K562 (cell line): Measurements from ENCODE around the gene HDAC1. TPM values are rescaled to one million over a fixed set of nuclear protein-coding genes. Genes with fewer than 3 reads are reported as not detected.
A peak's percentile ranks its signal among the peaks of the same experiment; 100 is the strongest.

Experiments used
- ATAC-seq: fragments of 200-7000 bp; cut with Tn5 transposase; 3 replicates; pipeline ENCODE4 v1.9.1; 2020; ENCODE audit warnings: moderate library complexity
- BruUV-seq: library from RNA; stranded (reverse); fragments of 400-500 nt; replicated peaks from 2 replicates; lab custom pipeline; 2021; lab: Mats Ljungman, UMichigan
- CTCF ChIA-PET: fragments of 300-600 bp; formaldehyde crosslinking; extraction: SDS; loops from one replicate; lab custom pipeline; 2021; ENCODE audit warnings: low intra/inter-chr PET ratio; lab: Yijun Ruan, JAX
- POLR2A ChIA-PET: fragments of 300-600, 350-650 bp; sonication (Branson Sonifier 250); formaldehyde crosslinking; extraction: SDS; loops from one replicate; lab custom pipeline; 2021; ENCODE audit warnings: antibody characterized with exemption, inconsistent platforms; lab: Yijun Ruan, JAX
- DNase-seq, 4 experiments: peaks; one replicate each; pipeline versions ENCODE4 v3.0.0 to v3.0.0-alpha.2; 2011 to 2018; ENCODE audit warnings: low spot score in 3 of 4, mixed read lengths in 3 of 4; ENCODE audit errors: extremely low read depth in 1 of 4
- FAIRE-seq: peaks from 2 replicates; lab custom pipeline; 2011; peaks lifted over from hg19 to GRCh38; lab: Jason Lieb, UNC
- H2AFZ ChIP-seq: 2 replicates; pipeline ENCODE4 v1.6.0; 2011; ENCODE audit warnings: low read depth, low read length, control low read depth, inconsistent platforms
- H3K27ac ChIP-seq: fragments of 200-600 bp; 3 replicates; pipeline ENCODE4 v1.8.0; 2011; ENCODE audit warnings: low read depth, mild to moderate bottlenecking, control low read depth, inconsistent platforms, low read length, moderate library complexity, mixed read lengths; ENCODE audit errors: extremely low read depth
- H3K27me3 ChIP-seq, 2 experiments: fragments of 300-600 bp in 1 of 2; 2 replicates in 1 of 2; 3 replicates in 1 of 2; pipeline versions ENCODE4 v1.6.0 to v1.8.0; 2011; ENCODE audit warnings: inconsistent platforms in 2 of 2, low read length in 2 of 2, mild to moderate bottlenecking in 1 of 2, mixed read lengths in 1 of 2, moderate library complexity in 1 of 2; ENCODE audit not compliant: control insufficient read depth in 2 of 2, insufficient read depth in 2 of 2
- H3K36me3 ChIP-seq: fragments of 300-600 bp; 3 replicates; pipeline ENCODE4 v1.8.0; 2011; ENCODE audit warnings: mild to moderate bottlenecking, low read length, inconsistent platforms; ENCODE audit not compliant: control insufficient read depth, insufficient read depth
- H3K4me1 ChIP-seq, 2 experiments: fragments of 200-600 bp in 1 of 2; replicated peaks in 1 of 2; 2 replicates in 1 of 2; 3 replicates in 1 of 2; pipeline versions ENCODE4 v1.5.1 to v1.8.0; 2011; ENCODE audit warnings: inconsistent platforms in 2 of 2, low read length in 2 of 2, mild to moderate bottlenecking in 1 of 2, mixed read lengths in 1 of 2, moderate library complexity in 1 of 2; ENCODE audit not compliant: control insufficient read depth in 2 of 2, insufficient read depth in 2 of 2
- H3K4me2 ChIP-seq: 2 replicates; pipeline ENCODE4 v1.6.1; 2011; ENCODE audit warnings: low read length, control low read depth, inconsistent platforms, mixed read lengths; ENCODE audit not compliant: insufficient read depth
- H3K4me3 ChIP-seq: fragments of 200-600 bp; sonication (generic), shearing (Covaris generic); 2 replicates; pipeline ENCODE4 v1.5.1; 2016; ENCODE audit warnings: control low read depth, inconsistent platforms
- H3K79me2 ChIP-seq: fragments of 200-600 bp; 3 replicates; pipeline ENCODE4 v1.8.0; 2011; ENCODE audit warnings: low read length, inconsistent platforms; ENCODE audit not compliant: control insufficient read depth, insufficient read depth
- H3K9ac ChIP-seq, 2 experiments: 2 replicates each; pipeline versions ENCODE4 v1.6.0 to v1.6.1; 2011; ENCODE audit warnings: low read depth in 2 of 2, low read length in 2 of 2, control low read depth in 1 of 2, inconsistent platforms in 1 of 2, mild to moderate bottlenecking in 1 of 2, mixed read lengths in 1 of 2; ENCODE audit not compliant: insufficient read depth in 1 of 2
- H3K9me1 ChIP-seq: one replicate; pipeline ENCODE4 v1.6.0; 2011; ENCODE audit warnings: inconsistent platforms, mild to moderate bottlenecking, low read length, moderate library complexity; ENCODE audit not compliant: control insufficient read depth, insufficient read depth
- H3K9me3 ChIP-seq: replicated peaks from 2 replicates; pipeline ENCODE4 v1.5.1; 2011; ENCODE audit warnings: low read depth, low read length, inconsistent platforms; ENCODE audit not compliant: control insufficient read depth, insufficient read depth
- H4K20me1 ChIP-seq: replicated peaks from 2 replicates; pipeline ENCODE4 v1.6.1; 2011; ENCODE audit warnings: low read length, inconsistent platforms, mixed read lengths; ENCODE audit not compliant: control insufficient read depth, insufficient read depth
- ADNP ChIP-seq: fragments of 200-800 bp; sonication (Bioruptor generic); IDR thresholded peaks from 2 replicates; pipeline ENCODE4 v1.6.1; 2016; ENCODE audit warnings: missing genetic modification characterization, missing compliant biosample characterization
- ASH1L ChIP-seq: fragments of 450-650 bp; IDR thresholded peaks from 2 replicates; pipeline ENCODE4 v1.6.1; 2018; ENCODE audit warnings: borderline replicate concordance, mild to moderate bottlenecking, low read depth; ENCODE audit not compliant: partially characterized antibody
- CGGBP1 ChIP-seq: fragments of 250-450 bp; sonication (Bioruptor Pico); IDR thresholded peaks from 2 replicates; pipeline ENCODE4 v1.9.0; 2021; ENCODE audit warnings: mild to moderate bottlenecking
- CHD1 ChIP-seq: fragments of 200-600 bp; sonication (generic); IDR thresholded peaks from one replicate; pipeline ENCODE4 v1.6.1; 2012; ENCODE audit warnings: mild to moderate bottlenecking, moderate library complexity, low read length, inconsistent platforms
- E2F5 ChIP-seq: sonication (generic); formaldehyde crosslinking; IDR thresholded peaks from 2 replicates; pipeline ENCODE4 v1.8.0; 2022; ENCODE audit warnings: mild to moderate bottlenecking, missing genetic modification reagents
- FOSL1 ChIP-seq: fragments of 200-800 bp; sonication (Bioruptor generic); conservative IDR thresholded peaks from 2 replicates; pipeline ENCODE4 v1.6.1; 2016; ENCODE audit warnings: missing genetic modification characterization, missing compliant biosample characterization
- MIER1 ChIP-seq: fragments of 450-650 bp; IDR thresholded peaks from 2 replicates; pipeline ENCODE4 v1.6.1; 2016; ENCODE audit warnings: antibody characterized with exemption, mild to moderate bottlenecking, low read depth
- MNT ChIP-seq, 2 experiments: fragments of 450-650 bp; conservative IDR thresholded peaks; 2 replicates each; pipeline ENCODE4 v1.6.1; 2017; ENCODE audit warnings: mild to moderate bottlenecking in 2 of 2, moderate library complexity in 2 of 2
- NR1H2 ChIP-seq: sonication (generic); formaldehyde crosslinking; IDR thresholded peaks from 2 replicates; pipeline ENCODE4 v1.4.0; 2020; ENCODE audit warnings: mild to moderate bottlenecking, missing genetic modification reagents
- SIN3A ChIP-seq, 2 experiments: fragments of 150-350 bp in 1 of 2; IDR thresholded peaks; 2 replicates each; pipeline ENCODE4 v1.6.1; 2011 to 2016; ENCODE audit warnings: borderline replicate concordance in 2 of 2, low read depth in 2 of 2, low read length in 2 of 2, mild to moderate bottlenecking in 2 of 2, moderate library complexity in 2 of 2; ENCODE audit not compliant: control insufficient read depth in 1 of 2
- U2AF2 ChIP-seq: fragments of 200-400 bp; formaldehyde crosslinking; optimal IDR thresholded peaks from 2 replicates; pipeline ENCODE3; 2017; ENCODE audit warnings: low read depth, mild to moderate bottlenecking, low read length
- ZBTB49 ChIP-seq: sonication (generic); formaldehyde crosslinking; IDR thresholded peaks from 2 replicates; pipeline ENCODE4 v1.8.0; 2022; ENCODE audit warnings: missing genetic modification reagents, mild to moderate bottlenecking, borderline replicate concordance
- ZNF146 ChIP-seq: IDR thresholded peaks from one replicate; pipeline ENCODE4 v1.6.1; 2018; ENCODE audit warnings: missing compliant biosample characterization; ENCODE audit not compliant: unreplicated experiment
- ZNF224 ChIP-seq: sonication (generic); formaldehyde crosslinking; IDR thresholded peaks from 2 replicates; pipeline ENCODE4 v1.8.0; 2022; ENCODE audit warnings: mild to moderate bottlenecking, missing genetic modification reagents
- ZNF263 ChIP-seq: sonication (generic); formaldehyde crosslinking; IDR thresholded peaks from 2 replicates; pipeline ENCODE4 v1.8.0; 2022; ENCODE audit warnings: mild to moderate bottlenecking, missing genetic modification reagents, borderline replicate concordance
- ZNF280A ChIP-seq: fragments of 450-650 bp; IDR thresholded peaks from 2 replicates; pipeline ENCODE4 v1.6.1; 2018; ENCODE audit warnings: mild to moderate bottlenecking, low read depth; ENCODE audit not compliant: partially characterized antibody
- WGBS: fragments of 100-300 bp; shearing (Covaris generic); methylation state at CpG from one replicate; pipeline ENCODE4 v1.1.6; 2016; ENCODE audit warnings: low coverage, mixed read lengths; ENCODE audit not compliant: insufficient coverage; ENCODE audit errors: missing lambda C conversion rate; 5-methylcytosine and 5-hydroxymethylcytosine counted together
- in situ Hi-C: fragments of 300-500 bp; cut with MboI; formaldehyde crosslinking; loops from 4 replicates; pipeline ENCODE4 v1.15.0; 2018; ENCODE audit warnings: inconsistent platforms, mixed read lengths
- intact Hi-C: fragments of 100-400 bp; cut with micrococcal nuclease; formaldehyde crosslinking; loops from 2 replicates; pipeline ENCODE4 v1.14.2; 2022
- polyA plus RNA-seq, 8 experiments: library from polyadenylated mRNA; depleted of rRNA in 4 of 8; stranded (reverse) in 5 of 8; unstranded in 3 of 8; fragments of >200 nt; fragmentation: Nextera tagmentation in 2 of 8; fragmentation: Illumina TruSeq in 1 of 8; extraction: Ambion mirVana in 2 of 8; extraction: Trizol in 1 of 8; gene quantifications; 2 replicates each; pipeline versions ENCODE4 v1.2.1 to v1.2.3, GENCODE V29; 2011 to 2014; ENCODE audit warnings: inconsistent platforms in 1 of 8, missing spikeins in 1 of 8
- total RNA-seq, 7 experiments: library from RNA; depleted of rRNA in 6 of 7; stranded (reverse); fragments of >200 nt in 6 of 7; fragmentation: Illumina TruSeq in 2 of 7; extraction: Trizol in 2 of 7; gene quantifications; 2 replicates each; pipeline versions ENCODE4 v1.2.1 to v1.2.3, GENCODE V29; 2011 to 2021; ENCODE audit warnings: low replicate concordance in 1 of 7

Gene HDAC1
- total and polyA plus RNA-seq, 9 of the 15 experiments (the other 6 are each of a cell fraction or from before 2014, with no cell fraction given), result 169 to 384 (median 193) TPM

GRCh38 chr1:32289256-32289655 lies 2.6 kb upstream of the HDAC1 start:
- H3K4me1 ChIP-seq, result peaks cover 10 to 18% of the 10 kb centered on the region in 2 experiments; a peak in 4 of 5 replicates
- H3K27me3 ChIP-seq, result no peaks in the 10 kb centered on the region
- no peak overlapping the region for H3K4me3 ChIP-seq
- DNase-seq (no peak), ATAC-seq (no peak), FAIRE-seq (no peak)
- no TSS peak for BruUV-seq
- no peaks in the 10 kb centered on the region for H4K20me1 ChIP-seq
- intact Hi-C loops, result no loop called here
- H3K9ac ChIP-seq, result no peak overlapping the region
- WGBS, result 89% methylated on average over 7 of the region's 7 CpGs
- peaks cover 29% of the 10 kb centered on the region for H3K79me2 ChIP-seq
- H3K9me1 ChIP-seq, result no peaks in the 10 kb centered on the region
- H3K36me3 ChIP-seq, result peaks cover 2% of the 10 kb centered on the region; the same call in 2 of the 3 replicates
- H3K9me3 ChIP-seq, result no peaks in the 10 kb centered on the region
- in situ Hi-C loops, result no loop called here
- peak overlapping the region; percentile 52 for H2AFZ ChIP-seq
- no peak overlapping the region for H3K27ac ChIP-seq
- POLR2A ChIA-PET, result interaction anchor here (0.8 to 4.1 kb wide), 2 partner anchors 9 to 216 kb away, joined by 3 to 35 read pairs; partner anchors contain the start of gene TMEM39B
- H3K4me2 ChIP-seq, result no peak overlapping the region
- CTCF ChIA-PET, result no interaction called here
- TF ChIP-seq U2AF2, result no peak
- no peak for TF ChIP-seq ADNP
- no peak for TF ChIP-seq ZBTB49 (CRISPR knock-in tag)
- TF ChIP-seq ASH1L, result no peak
- no peak for TF ChIP-seq MNT (conservative IDR thresholded peaks at IDR 0.05)
- no peak for TF ChIP-seq CHD1
- TF ChIP-seq ZNF280A, result no peak
- TF ChIP-seq FOSL1 (tag), result no peak
- TF ChIP-seq E2F5 (CRISPR knock-in tag), result no peak
- TF ChIP-seq ZNF224 (CRISPR knock-in tag), result no peak
- no peak for TF ChIP-seq ZNF263 (CRISPR knock-in tag)
- no peak for TF ChIP-seq CGGBP1
- TF ChIP-seq NR1H2 (CRISPR knock-in tag), result no peak
- TF ChIP-seq ZNF146 (CRISPR knock-in tag), result no peak
- no peak for TF ChIP-seq SIN3A (IDR thresholded peaks at IDR 0.05; ENCODE audit: borderline replicate concordance in 2 of 2, control insufficient read depth in 1 of 2, low read depth in 2 of 2, low read length in 2 of 2)
- no peak for TF ChIP-seq MIER1
